SK-N-SH (cell line): ENCODE measurements around the gene KIAA1210. TPM values are rescaled to one million over a fixed set of nuclear protein-coding genes. Genes with fewer than 3 reads are reported as not detected.

ENCODE experiments used
- CTCF ChIA-PET: fragments of 300-600, 350-600 bp; formaldehyde crosslinking; extraction: SDS; loops from one replicate; lab custom pipeline; 2021; lab: Yijun Ruan, JAX
- POLR2A ChIA-PET: fragments of 350-600 bp; sonication (Branson Sonifier 250); formaldehyde crosslinking; extraction: SDS; loops from one replicate; lab custom pipeline; 2020; ENCODE audit warnings: antibody characterized with exemption, inconsistent platforms; lab: Yijun Ruan, JAX
- DNase-seq: peaks from one replicate; pipeline ENCODE4 v3.0.0; 2012
- H2AFZ ChIP-seq: fragments of 200-600 bp; sonication (generic); 2 replicates; pipeline ENCODE4 v1.8.1; 2016; ENCODE audit warnings: antibody characterized with exemption, mild to moderate bottlenecking, low read depth
- H3F3A ChIP-seq: fragments of 200-600 bp; sonication (generic); replicated peaks from 2 replicates; pipeline ENCODE3; 2016; ENCODE audit warnings: antibody characterized with exemption, mild to moderate bottlenecking; ENCODE audit not compliant: insufficient read depth
- H3K27ac ChIP-seq, 2 experiments: fragments of 200-500 bp in 1 of 2; fragments of 200-600 bp in 1 of 2; sonication (Bioruptor generic) in 1 of 2; sonication (generic), shearing (Covaris generic) in 1 of 2; 2 replicates each; pipeline versions ENCODE4 v1.5.1 to v1.6.1; 2014 to 2016; ENCODE audit warnings: low read depth in 2 of 2, inconsistent platforms in 1 of 2, low read length in 1 of 2, mild to moderate bottlenecking in 1 of 2, mixed read lengths in 1 of 2
- H3K27me3 ChIP-seq: fragments of 200-600 bp; sonication (generic), shearing (Covaris generic); 2 replicates; pipeline ENCODE4 v1.6.1; 2016; ENCODE audit warnings: mixed run types; ENCODE audit not compliant: insufficient read depth
- H3K36me3 ChIP-seq, 2 experiments: fragments of 200-500 bp in 1 of 2; fragments of 200-600 bp in 1 of 2; sonication (Bioruptor generic) in 1 of 2; sonication (generic) in 1 of 2; replicated peaks in 1 of 2; 2 replicates each; pipeline versions ENCODE3 to v1.5.1; 2014 to 2016; ENCODE audit warnings: low read length in 1 of 2, mild to moderate bottlenecking in 1 of 2; ENCODE audit not compliant: insufficient read depth in 2 of 2, control insufficient read depth in 1 of 2
- H3K4me1 ChIP-seq, 2 experiments: fragments of 200-500 bp in 1 of 2; fragments of 200-600 bp in 1 of 2; sonication (Bioruptor generic) in 1 of 2; sonication (generic), shearing (Covaris generic) in 1 of 2; 2 replicates each; pipeline versions ENCODE4 v1.5.1 to v1.6.1; 2014 to 2016; ENCODE audit warnings: low read depth in 1 of 2, low read length in 1 of 2, mixed run types in 1 of 2; ENCODE audit not compliant: insufficient read depth in 2 of 2, control insufficient read depth in 1 of 2
- H3K4me2 ChIP-seq: fragments of 200-600 bp; sonication (generic), shearing (Covaris generic); 2 replicates; pipeline ENCODE4 v1.6.1; 2017; ENCODE audit warnings: mixed run types
- H3K4me3 ChIP-seq, 2 experiments: fragments of 200-500 bp in 1 of 2; fragments of 200-600 bp in 1 of 2; sonication (Bioruptor generic) in 1 of 2; sonication (generic), shearing (Covaris generic) in 1 of 2; 2 replicates each; pipeline versions ENCODE4 v1.5.1 to v1.8.1; 2014 to 2016; ENCODE audit warnings: low read depth in 2 of 2, inconsistent platforms in 1 of 2, low read length in 1 of 2, mild to moderate bottlenecking in 1 of 2, mixed read lengths in 1 of 2, moderate library complexity in 1 of 2
- H3K79me2 ChIP-seq: fragments of 200-600 bp; sonication (generic); 2 replicates; pipeline ENCODE4 v1.8.1; 2017; ENCODE audit warnings: mild to moderate bottlenecking; ENCODE audit not compliant: insufficient read depth
- H3K9ac ChIP-seq: fragments of 200-600 bp; sonication (generic); 2 replicates; pipeline ENCODE4 v1.6.1; 2017; ENCODE audit warnings: mixed run types
- H3K9me2 ChIP-seq: fragments of 200-600 bp; sonication (generic); 2 replicates; pipeline ENCODE4 v1.6.1; 2017; ENCODE audit warnings: mixed run types
- H3K9me3 ChIP-seq: fragments of 200-600 bp; sonication (generic); 2 replicates; pipeline ENCODE4 v1.6.1; 2017; ENCODE audit warnings: mixed run types, mild to moderate bottlenecking, moderate library complexity
- H4K20me1 ChIP-seq: fragments of 200-600 bp; sonication (generic); 2 replicates; pipeline ENCODE4 v1.6.1; 2017; ENCODE audit warnings: mild to moderate bottlenecking, mixed run types; ENCODE audit not compliant: insufficient read depth
- CHD2 ChIP-seq: fragments of 150-350 bp; IDR thresholded peaks from 2 replicates; pipeline ENCODE4 v1.6.1; 2018; ENCODE audit warnings: low read length; ENCODE audit not compliant: partially characterized antibody
- ELF1 ChIP-seq: IDR thresholded peaks from 2 replicates; pipeline ENCODE4 v1.4.0; 2012
- EZH2phosphoT487 ChIP-seq: fragments of 200-600 bp; sonication (generic); IDR thresholded peaks from 2 replicates; pipeline ENCODE4 v1.6.1; 2017; ENCODE audit warnings: low read depth, mixed run types, mild to moderate bottlenecking, antibody characterized with exemption, moderate library complexity, borderline replicate concordance
- FOSL2 ChIP-seq: IDR thresholded peaks from 2 replicates; pipeline ENCODE4 v1.4.0; 2012; ENCODE audit warnings: low read depth, mild to moderate bottlenecking, moderate library complexity, borderline replicate concordance
- FOXM1 ChIP-seq: IDR thresholded peaks from 2 replicates; pipeline ENCODE4 v1.4.0; 2012; ENCODE audit warnings: low read depth, mild to moderate bottlenecking
- MEF2A ChIP-seq: IDR thresholded peaks from 2 replicates; pipeline ENCODE4 v1.4.0; 2012; ENCODE audit warnings: low read depth, borderline replicate concordance
- NFIC ChIP-seq: IDR thresholded peaks from 2 replicates; pipeline ENCODE4 v1.4.0; 2012; ENCODE audit warnings: borderline replicate concordance
- POLR2AphosphoS5 ChIP-seq: IDR thresholded peaks from 2 replicates; pipeline ENCODE4 v1.6.1; 2012; ENCODE audit warnings: low read depth, low read length
- RAD21 ChIP-seq: IDR thresholded peaks from 2 replicates; pipeline ENCODE4 v1.6.1; 2012; ENCODE audit warnings: mild to moderate bottlenecking, low read length
- RFX5 ChIP-seq: IDR thresholded peaks from 2 replicates; pipeline ENCODE4 v1.6.1; 2012; ENCODE audit warnings: mild to moderate bottlenecking, improper control_type of control experiment, low read length
- RXRA ChIP-seq: IDR thresholded peaks from 2 replicates; pipeline ENCODE4 v1.4.0; 2012; ENCODE audit warnings: low read depth, mild to moderate bottlenecking, borderline replicate concordance
- SMC3 ChIP-seq: IDR thresholded peaks from 2 replicates; pipeline ENCODE4 v1.6.1; 2012; ENCODE audit warnings: low read depth, low read length, improper control_type of control experiment
- TAF1 ChIP-seq: IDR thresholded peaks from 2 replicates; pipeline ENCODE4 v1.6.1; 2012; ENCODE audit warnings: low read depth, mild to moderate bottlenecking, low read length, moderate library complexity, borderline replicate concordance
- WGBS: methylation state at CpG from one replicate; pipeline ENCODE4 v1.1.6; 2017; ENCODE audit warnings: low lambda C conversion rate; 5-methylcytosine and 5-hydroxymethylcytosine counted together
- polyA plus RNA-seq, 3 experiments: library from polyadenylated mRNA; depleted of rRNA; stranded (reverse); fragments of >200 nt; gene quantifications; 2 replicates each; pipeline ENCODE4 v1.2.3, GENCODE V29; 2012
- TF ChIP-seq, protein P1 (sequence below): fragments of 150-350 bp; IDR thresholded peaks from 2 replicates; pipeline ENCODE4 v1.6.1; 2017; ENCODE audit warnings: antibody characterized with exemption, low read length, low read depth, borderline replicate concordance
- TF ChIP-seq, protein P2 (sequence below): fragments of 150-350 bp; IDR thresholded peaks from 2 replicates; pipeline ENCODE4 v1.6.1; 2016; ENCODE audit warnings: mild to moderate bottlenecking, low read depth, low read length
- TF ChIP-seq, protein P3 (sequence below): IDR thresholded peaks from 2 replicates; pipeline ENCODE4; 2012
- TF ChIP-seq, protein P4 (sequence below): IDR thresholded peaks from 2 replicates; pipeline ENCODE4 v1.6.1; 2012; ENCODE audit warnings: mild to moderate bottlenecking, low read depth, low read length, moderate library complexity
- TF ChIP-seq, protein P5 (sequence below): IDR thresholded peaks from 2 replicates; pipeline ENCODE4 v1.4.0; 2012; ENCODE audit warnings: low read depth

Gene KIAA1210
- polyA plus RNA-seq (2012; rRNA removed): not detected in 2 replicates
- polyA plus RNA-seq (2012; cell fraction: cytosol; rRNA removed): not detected in 2 replicates
- not detected in 2 replicates for polyA plus RNA-seq (2012; cell fraction: nucleus; rRNA removed)

DNA sequence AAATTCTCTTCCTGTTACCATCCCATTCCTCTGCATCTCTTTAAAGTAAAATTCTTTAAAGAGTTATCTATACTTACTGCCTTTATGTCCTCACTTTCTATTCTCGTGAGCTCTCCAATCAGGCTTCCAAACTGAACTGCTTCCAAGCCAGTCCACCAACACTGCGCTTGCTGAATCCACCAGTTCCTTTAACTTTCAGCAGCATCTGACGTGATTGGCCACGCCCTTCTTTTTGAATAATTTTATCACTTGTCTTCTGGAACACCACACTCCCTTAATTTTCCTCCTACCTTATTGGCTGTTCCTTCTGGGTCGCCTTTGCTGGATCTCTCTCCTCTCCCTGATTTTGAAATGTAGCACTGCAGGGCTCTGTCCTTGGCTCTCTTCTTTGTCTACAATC, at the start of gene KIAA1210:
Gene KIAA1210 (minus strand): TSS at position 163 of the 400 bp plus-strand sequence. CDS start 4,170 bp downstream, outside the sequence.
- H3K9me3 ChIP-seq: no peaks in the 10 kb centered on the region
- H3F3A ChIP-seq: no peaks in the 10 kb centered on the region
- no peak within 1 kb of the TSS for H3K4me3 ChIP-seq
- no peak within 1 kb of the TSS for H3K27ac ChIP-seq
- TF ChIP-seq FOXM1: no peak
- TF ChIP-seq, protein P1, sequence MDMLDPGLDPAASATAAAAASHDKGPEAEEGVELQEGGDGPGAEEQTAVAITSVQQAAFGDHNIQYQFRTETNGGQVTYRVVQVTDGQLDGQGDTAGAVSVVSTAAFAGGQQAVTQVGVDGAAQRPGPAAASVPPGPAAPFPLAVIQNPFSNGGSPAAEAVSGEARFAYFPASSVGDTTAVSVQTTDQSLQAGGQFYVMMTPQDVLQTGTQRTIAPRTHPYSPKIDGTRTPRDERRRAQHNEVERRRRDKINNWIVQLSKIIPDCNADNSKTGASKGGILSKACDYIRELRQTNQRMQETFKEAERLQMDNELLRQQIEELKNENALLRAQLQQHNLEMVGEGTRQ: no peak
- TF ChIP-seq RXRA: no peak
- TF ChIP-seq SMC3: no peak
- TF ChIP-seq, protein P2, sequence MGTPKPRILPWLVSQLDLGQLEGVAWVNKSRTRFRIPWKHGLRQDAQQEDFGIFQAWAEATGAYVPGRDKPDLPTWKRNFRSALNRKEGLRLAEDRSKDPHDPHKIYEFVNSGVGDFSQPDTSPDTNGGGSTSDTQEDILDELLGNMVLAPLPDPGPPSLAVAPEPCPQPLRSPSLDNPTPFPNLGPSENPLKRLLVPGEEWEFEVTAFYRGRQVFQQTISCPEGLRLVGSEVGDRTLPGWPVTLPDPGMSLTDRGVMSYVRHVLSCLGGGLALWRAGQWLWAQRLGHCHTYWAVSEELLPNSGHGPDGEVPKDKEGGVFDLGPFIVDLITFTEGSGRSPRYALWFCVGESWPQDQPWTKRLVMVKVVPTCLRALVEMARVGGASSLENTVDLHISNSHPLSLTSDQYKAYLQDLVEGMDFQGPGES: no peak
- no peak for TF ChIP-seq NFIC
- TF ChIP-seq MEF2A: no peak
- TF ChIP-seq, protein P3, sequence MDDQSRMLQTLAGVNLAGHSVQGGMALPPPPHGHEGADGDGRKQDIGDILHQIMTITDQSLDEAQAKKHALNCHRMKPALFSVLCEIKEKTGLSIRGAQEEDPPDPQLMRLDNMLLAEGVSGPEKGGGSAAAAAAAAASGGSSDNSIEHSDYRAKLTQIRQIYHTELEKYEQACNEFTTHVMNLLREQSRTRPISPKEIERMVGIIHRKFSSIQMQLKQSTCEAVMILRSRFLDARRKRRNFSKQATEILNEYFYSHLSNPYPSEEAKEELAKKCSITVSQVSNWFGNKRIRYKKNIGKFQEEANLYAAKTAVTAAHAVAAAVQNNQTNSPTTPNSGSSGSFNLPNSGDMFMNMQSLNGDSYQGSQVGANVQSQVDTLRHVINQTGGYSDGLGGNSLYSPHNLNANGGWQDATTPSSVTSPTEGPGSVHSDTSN: no peak
- TF ChIP-seq TAF1: no peak
- no peak for TF ChIP-seq CHD2
- no peak for TF ChIP-seq EZH2phosphoT487
- no peak for TF ChIP-seq ELF1
- no peak for TF ChIP-seq FOSL2
- TF ChIP-seq RFX5: no peak
- TF ChIP-seq, protein P4, sequence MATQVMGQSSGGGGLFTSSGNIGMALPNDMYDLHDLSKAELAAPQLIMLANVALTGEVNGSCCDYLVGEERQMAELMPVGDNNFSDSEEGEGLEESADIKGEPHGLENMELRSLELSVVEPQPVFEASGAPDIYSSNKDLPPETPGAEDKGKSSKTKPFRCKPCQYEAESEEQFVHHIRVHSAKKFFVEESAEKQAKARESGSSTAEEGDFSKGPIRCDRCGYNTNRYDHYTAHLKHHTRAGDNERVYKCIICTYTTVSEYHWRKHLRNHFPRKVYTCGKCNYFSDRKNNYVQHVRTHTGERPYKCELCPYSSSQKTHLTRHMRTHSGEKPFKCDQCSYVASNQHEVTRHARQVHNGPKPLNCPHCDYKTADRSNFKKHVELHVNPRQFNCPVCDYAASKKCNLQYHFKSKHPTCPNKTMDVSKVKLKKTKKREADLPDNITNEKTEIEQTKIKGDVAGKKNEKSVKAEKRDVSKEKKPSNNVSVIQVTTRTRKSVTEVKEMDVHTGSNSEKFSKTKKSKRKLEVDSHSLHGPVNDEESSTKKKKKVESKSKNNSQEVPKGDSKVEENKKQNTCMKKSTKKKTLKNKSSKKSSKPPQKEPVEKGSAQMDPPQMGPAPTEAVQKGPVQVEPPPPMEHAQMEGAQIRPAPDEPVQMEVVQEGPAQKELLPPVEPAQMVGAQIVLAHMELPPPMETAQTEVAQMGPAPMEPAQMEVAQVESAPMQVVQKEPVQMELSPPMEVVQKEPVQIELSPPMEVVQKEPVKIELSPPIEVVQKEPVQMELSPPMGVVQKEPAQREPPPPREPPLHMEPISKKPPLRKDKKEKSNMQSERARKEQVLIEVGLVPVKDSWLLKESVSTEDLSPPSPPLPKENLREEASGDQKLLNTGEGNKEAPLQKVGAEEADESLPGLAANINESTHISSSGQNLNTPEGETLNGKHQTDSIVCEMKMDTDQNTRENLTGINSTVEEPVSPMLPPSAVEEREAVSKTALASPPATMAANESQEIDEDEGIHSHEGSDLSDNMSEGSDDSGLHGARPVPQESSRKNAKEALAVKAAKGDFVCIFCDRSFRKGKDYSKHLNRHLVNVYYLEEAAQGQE: no peak
- no peak for TF ChIP-seq POLR2AphosphoS5
- TF ChIP-seq RAD21: no peak
- TF ChIP-seq, protein P5, sequence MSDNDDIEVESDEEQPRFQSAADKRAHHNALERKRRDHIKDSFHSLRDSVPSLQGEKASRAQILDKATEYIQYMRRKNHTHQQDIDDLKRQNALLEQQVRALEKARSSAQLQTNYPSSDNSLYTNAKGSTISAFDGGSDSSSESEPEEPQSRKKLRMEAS: no peak
- H3K9ac ChIP-seq: no peak within 1 kb of the TSS
- no peaks in the 10 kb centered on the region for H3K36me3 ChIP-seq
- ChIA-PET CTCF (no interaction called here), POLR2A (no interaction called here)
- no peaks in the 10 kb centered on the region for H4K20me1 ChIP-seq
- H2AFZ ChIP-seq: no peak within 1 kb of the TSS
- H3K9me2 ChIP-seq: no peaks in the 10 kb centered on the region
- no peaks in the 10 kb centered on the region for H3K4me1 ChIP-seq
- 4% methylated on average over 5 of the region's 5 CpGs for WGBS
- H3K4me2 ChIP-seq: no peak within 1 kb of the TSS
- H3K79me2 ChIP-seq: no peaks in the 10 kb centered on the region
- H3K27me3 ChIP-seq: peaks cover 43% of the 10 kb centered on the region; the same call in 1 of the 2 replicates
- no peak for DNase-seq
